ENCODE results near the gene TSPAN18. TPM values are rescaled to one million over a fixed set of nuclear protein-coding genes. Genes with fewer than 3 reads are reported as not detected.
A peak's percentile ranks its signal among the peaks of the same experiment; 100 is the strongest.

TSPAN18 gene
- total RNA-seq, 2 experiments from 2014 or later, result 0.85 to 0.92 TPM

DNA sequence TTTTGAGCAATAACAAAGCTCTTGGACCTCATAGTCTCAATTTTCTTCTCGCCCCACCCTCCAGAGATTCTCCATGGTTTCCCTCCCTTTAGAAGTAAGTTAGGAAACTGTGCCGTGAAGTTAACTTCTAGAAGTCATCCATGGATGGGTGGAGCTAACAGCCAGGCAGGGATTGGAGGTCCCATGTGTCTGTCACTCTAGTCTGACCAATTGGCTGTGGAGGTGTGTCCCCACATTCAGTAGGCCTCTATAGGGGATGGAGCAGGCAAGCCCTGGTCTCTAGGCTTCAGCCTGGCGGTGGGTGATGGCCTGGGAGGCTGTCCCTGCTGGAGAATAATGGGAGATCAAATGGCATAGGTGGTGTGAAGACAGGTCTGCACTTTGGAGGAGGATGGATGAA, 173.2 kb downstream of the TSPAN18 start:
- H3K27me3 Mint-ChIP-seq, result no peaks in the 10 kb centered on the region
- H3K4me3 Mint-ChIP-seq, result no peak overlapping the region
- peaks cover 4% of the 10 kb centered on the region for H3K9me3 Mint-ChIP-seq
- DNase-seq (peak; percentile 46), ATAC-seq (peak; percentile 71)
- intact Hi-C loops (cut with micrococcal nuclease), result loop anchor here (10.0 kb wide), 2 partner anchors 275 to 345 kb away; no protein-coding TSS in a partner anchor
- ChIA-PET CTCF (interaction anchor here (0.8 to 3.6 kb wide), 2 partner anchors 11 to 124 kb away, joined by 3 to 18 read pairs; no protein-coding TSS in a partner anchor), POLR2A (interaction anchor here (0.6 kb wide), 1 partner anchor 11 kb away, joined by 3 read pairs; no protein-coding TSS in a partner anchor)
- no peaks in the 10 kb centered on the region for H3K36me3 Mint-ChIP-seq (ENCODE audit: low read depth)
- TF ChIP-seq CTCF (IDR thresholded peaks at IDR 0.05), result no peak
- no peaks in the 10 kb centered on the region for H3K4me1 Mint-ChIP-seq (ENCODE audit: low read depth)
- H3K27ac Mint-ChIP-seq, result no peak overlapping the region

DNA sequence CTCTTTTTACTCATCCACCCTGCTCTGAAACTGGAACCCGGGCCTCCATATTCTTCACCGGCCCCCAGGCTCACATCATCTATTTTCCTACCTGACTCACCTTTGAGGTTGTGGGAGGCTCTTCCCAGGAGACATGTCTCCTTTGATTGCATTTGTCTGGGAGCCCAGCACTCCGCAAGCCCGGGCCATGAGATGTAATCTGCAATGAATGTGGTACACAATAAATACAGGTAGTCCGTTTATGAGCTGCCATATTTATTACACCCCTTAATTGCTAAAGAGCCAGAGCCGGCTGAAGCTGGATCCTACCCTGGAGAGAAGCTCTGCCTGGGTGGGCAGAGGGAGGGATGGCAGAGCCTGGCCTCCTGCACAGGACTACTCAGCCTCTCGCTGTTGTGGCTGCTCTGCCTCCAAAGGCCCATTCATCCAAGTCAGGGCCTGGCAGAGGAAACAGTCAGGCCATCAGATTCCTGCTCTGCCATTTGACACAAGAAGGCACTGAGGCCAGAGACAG, 174.4 kb downstream of the TSPAN18 start:
- H3K27me3 Mint-ChIP-seq, result no peaks in the 10 kb centered on the region
- DNase-seq, result no peak
- H3K27ac Mint-ChIP-seq, result no peak overlapping the region
- H3K36me3 Mint-ChIP-seq (ENCODE audit: low read depth), result no peaks in the 10 kb centered on the region
- ATAC-seq, result no peak
- no peaks in the 10 kb centered on the region for H3K4me1 Mint-ChIP-seq (ENCODE audit: low read depth)
- no peak overlapping the region for H3K4me3 Mint-ChIP-seq
- CTCF ChIA-PET, result interaction anchor here (3.6 kb wide), 1 partner anchor 10 kb away, joined by 18 read pairs; no protein-coding TSS in a partner anchor
- intact Hi-C loops (cut with micrococcal nuclease), result no loop called here
- peaks cover 4% of the 10 kb centered on the region for H3K9me3 Mint-ChIP-seq
- POLR2A ChIA-PET, result no interaction called here
- no peak for TF ChIP-seq CTCF (IDR thresholded peaks at IDR 0.05)

- H3K4me3 Mint-ChIP-seq, result no peak overlapping the region
- H3K9me3 Mint-ChIP-seq, result peaks cover 4% of the 10 kb centered on the region
- H3K27ac Mint-ChIP-seq, result no peak overlapping the region
- intact Hi-C loops (cut with micrococcal nuclease), result no loop called here
- POLR2A ChIA-PET, result no interaction called here
- DNase-seq (no peak), ATAC-seq (no peak)
- CTCF ChIA-PET, result interaction anchor here (0.6 to 3.6 kb wide), 2 partner anchors 9 to 10 kb away, joined by 3 to 18 read pairs; no protein-coding TSS in a partner anchor
- no peaks in the 10 kb centered on the region for H3K4me1 Mint-ChIP-seq (ENCODE audit: low read depth)
- H3K36me3 Mint-ChIP-seq (ENCODE audit: low read depth), result no peaks in the 10 kb centered on the region
- H3K27me3 Mint-ChIP-seq, result no peaks in the 10 kb centered on the region
- TF ChIP-seq CTCF (IDR thresholded peaks at IDR 0.05), result no peak
Measured at GRCh38 chr11:44901786-44902185, 175.0 kb downstream of the TSPAN18 start.

- DNase-seq (no peak), ATAC-seq (no peak)
- Mint-ChIP-seq H3K9me3 (peaks cover 4% of the 10 kb centered on the region), H3K4me3 (no peak overlapping the region), H3K27me3 (no peaks in the 10 kb centered on the region), H3K36me3 (ENCODE audit: low read depth) (no peaks in the 10 kb centered on the region), H3K27ac (no peak overlapping the region), H3K4me1 (ENCODE audit: low read depth) (no peaks in the 10 kb centered on the region)
- CTCF ChIA-PET, result interaction anchor here (0.7 kb wide), 1 partner anchor 9 kb away, joined by 4 read pairs; no protein-coding TSS in a partner anchor
- intact Hi-C loops (cut with micrococcal nuclease), result no loop called here
- POLR2A ChIA-PET, result no interaction called here
- no peak for TF ChIP-seq CTCF (IDR thresholded peaks at IDR 0.05)
Measured at GRCh38 chr11:44903035-44903434, 176.3 kb downstream of the TSPAN18 start.

DNA sequence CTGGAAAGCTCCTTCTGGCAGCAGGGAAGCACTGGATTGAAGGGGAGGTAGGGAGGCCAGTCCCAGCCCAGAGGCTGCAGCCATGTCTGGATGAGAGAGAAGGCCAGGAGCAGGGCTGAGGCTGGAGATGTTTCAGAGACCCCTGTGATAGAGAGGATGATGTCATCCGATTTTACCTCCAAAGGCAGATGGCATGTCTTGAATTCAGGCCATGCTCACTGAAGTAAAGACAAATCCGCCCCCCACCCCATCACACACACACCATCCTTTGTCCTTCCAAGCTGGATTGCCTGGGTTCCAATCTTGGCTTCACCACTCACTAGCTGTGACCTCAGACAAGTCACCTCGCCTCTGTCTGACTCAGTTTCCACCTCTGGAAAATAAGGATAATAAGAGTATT, 176.8 kb downstream of the TSPAN18 start:
- H3K36me3 Mint-ChIP-seq (ENCODE audit: low read depth), result no peaks in the 10 kb centered on the region
- peaks cover 4% of the 10 kb centered on the region for H3K9me3 Mint-ChIP-seq
- DNase-seq (no peak), ATAC-seq (no peak)
- no peaks in the 10 kb centered on the region for H3K4me1 Mint-ChIP-seq (ENCODE audit: low read depth)
- CTCF ChIA-PET, result interaction anchor here (0.7 kb wide), 1 partner anchor 8 kb away, joined by 4 read pairs; no protein-coding TSS in a partner anchor
- no peak for TF ChIP-seq CTCF (IDR thresholded peaks at IDR 0.05)
- intact Hi-C loops (cut with micrococcal nuclease), result no loop called here
- H3K4me3 Mint-ChIP-seq, result no peak overlapping the region
- POLR2A ChIA-PET, result no interaction called here
- no peak overlapping the region for H3K27ac Mint-ChIP-seq
- no peaks in the 10 kb centered on the region for H3K27me3 Mint-ChIP-seq

Measured in activated CD8-positive, alpha-beta T cell treated with anti-CD3 and anti-CD28 coated beads for 36 hours (primary cell).